ENCODE data around the gene PAPPA.

Gene PAPPA

GRCh38 chr9:116355153-116355921, 201.7 kb downstream of the PAPPA start:
- Histone ChIP-seq H3K36me3 (ENCODE audit: control insufficient read depth in 4 of 4, insufficient read depth in 4 of 4, low read length in 3 of 4) (no peaks in the 10 kb centered on the region), H3K4me1 (ENCODE audit: control extremely low read depth in 1 of 4, control insufficient read depth in 4 of 4, insufficient read depth in 4 of 4, low read length in 3 of 4) (no peaks in the 10 kb centered on the region), H3K27me3 (replicated peaks in 2 of 5; ENCODE audit: control insufficient read depth in 4 of 5, insufficient read depth in 5 of 5, low read length in 4 of 5) (no peaks in the 10 kb centered on the region), H3K9me3 (ENCODE audit: control extremely low read depth in 1 of 5, control insufficient read depth in 4 of 5, insufficient read depth in 2 of 5, low read depth in 1 of 5, low read length in 4 of 5) (no peaks in the 10 kb centered on the region), H3K4me3 (ENCODE audit: control insufficient read depth in 1 of 7, extremely low read depth in 1 of 7, insufficient read depth in 4 of 7, low read depth in 2 of 7, low read length in 6 of 7) (no peak overlapping the region), H3K27ac (ENCODE audit: insufficient read depth in 1 of 2, low read depth in 1 of 2, low read length in 2 of 2, poor library complexity in 1 of 2, severe bottlenecking in 2 of 2) (peak overlapping the region; percentile 22 to 59)
- DNase-seq = peak; percentile 26 to 76 (median 64)
- 83% methylated on average over 7 of the region's 11 CpGs for WGBS (ENCODE audit: insufficient coverage)
- ChIA-PET POLR2A (interaction anchor here (0.6 kb wide), 1 partner anchor 41 kb away, joined by 3 read pairs; no protein-coding TSS in a partner anchor), CTCF (interaction anchor here (0.6 to 1.0 kb wide), 2 partner anchors 20 to 135 kb away, joined by 3 read pairs; no protein-coding TSS in a partner anchor)

GRCh38 chr9:116358251-116358650, 204.7 kb downstream of the PAPPA start:
- Histone ChIP-seq H3K36me3 (ENCODE audit: control insufficient read depth in 4 of 4, insufficient read depth in 4 of 4, low read length in 3 of 4) (no peaks in the 10 kb centered on the region), H3K4me1 (ENCODE audit: control extremely low read depth in 1 of 4, control insufficient read depth in 4 of 4, insufficient read depth in 4 of 4, low read length in 3 of 4) (no peaks in the 10 kb centered on the region), H3K9me3 (ENCODE audit: control extremely low read depth in 1 of 5, control insufficient read depth in 4 of 5, insufficient read depth in 2 of 5, low read depth in 1 of 5, low read length in 4 of 5) (no peaks in the 10 kb centered on the region), H3K27ac (ENCODE audit: insufficient read depth in 1 of 2, low read depth in 1 of 2, low read length in 2 of 2, poor library complexity in 1 of 2, severe bottlenecking in 2 of 2) (no peak overlapping the region), H3K27me3 (replicated peaks in 2 of 5; ENCODE audit: control insufficient read depth in 4 of 5, insufficient read depth in 5 of 5, low read length in 4 of 5) (no peaks in the 10 kb centered on the region), H3K4me3 (ENCODE audit: control insufficient read depth in 1 of 7, extremely low read depth in 1 of 7, insufficient read depth in 4 of 7, low read depth in 2 of 7, low read length in 6 of 7) (no peak overlapping the region)
- CTCF ChIA-PET = interaction anchor here (1.4 to 1.5 kb wide), 2 partner anchors 21 to 33 kb away, joined by 3 read pairs; no protein-coding TSS in a partner anchor
- POLR2A ChIA-PET = no interaction called here
- 100% methylated on average over 2 of the region's 3 CpGs for WGBS (ENCODE audit: insufficient coverage)
- no peak for DNase-seq

- CTCF ChIA-PET = no interaction called here
- POLR2A ChIA-PET = no interaction called here
- Histone ChIP-seq H3K27ac (ENCODE audit: insufficient read depth in 1 of 2, low read depth in 1 of 2, low read length in 2 of 2, poor library complexity in 1 of 2, severe bottlenecking in 2 of 2) (no peak overlapping the region), H3K36me3 (ENCODE audit: control insufficient read depth in 4 of 4, insufficient read depth in 4 of 4, low read length in 3 of 4) (no peaks in the 10 kb centered on the region), H3K9me3 (ENCODE audit: control extremely low read depth in 1 of 5, control insufficient read depth in 4 of 5, insufficient read depth in 2 of 5, low read depth in 1 of 5, low read length in 4 of 5) (no peaks in the 10 kb centered on the region), H3K4me3 (ENCODE audit: control insufficient read depth in 1 of 7, extremely low read depth in 1 of 7, insufficient read depth in 4 of 7, low read depth in 2 of 7, low read length in 6 of 7) (no peak overlapping the region), H3K27me3 (replicated peaks in 2 of 5; ENCODE audit: control insufficient read depth in 4 of 5, insufficient read depth in 5 of 5, low read length in 4 of 5) (no peaks in the 10 kb centered on the region), H3K4me1 (ENCODE audit: control extremely low read depth in 1 of 4, control insufficient read depth in 4 of 4, insufficient read depth in 4 of 4, low read length in 3 of 4) (no peaks in the 10 kb centered on the region)
- DNase-seq = no peak
- 90% methylated on average over 3 of the region's 4 CpGs for WGBS (ENCODE audit: insufficient coverage)
Observed at GRCh38 chr9:116360016-116360415, 206.4 kb downstream of the PAPPA start.

- Histone ChIP-seq H3K4me3 (ENCODE audit: control insufficient read depth in 1 of 7, extremely low read depth in 1 of 7, insufficient read depth in 4 of 7, low read depth in 2 of 7, low read length in 6 of 7) (no peak overlapping the region), H3K27ac (ENCODE audit: insufficient read depth in 1 of 2, low read depth in 1 of 2, low read length in 2 of 2, poor library complexity in 1 of 2, severe bottlenecking in 2 of 2) (no peak overlapping the region), H3K4me1 (ENCODE audit: control extremely low read depth in 1 of 4, control insufficient read depth in 4 of 4, insufficient read depth in 4 of 4, low read length in 3 of 4) (no peaks in the 10 kb centered on the region), H3K27me3 (replicated peaks in 2 of 5; ENCODE audit: control insufficient read depth in 4 of 5, insufficient read depth in 5 of 5, low read length in 4 of 5) (no peaks in the 10 kb centered on the region), H3K9me3 (ENCODE audit: control extremely low read depth in 1 of 5, control insufficient read depth in 4 of 5, insufficient read depth in 2 of 5, low read depth in 1 of 5, low read length in 4 of 5) (no peaks in the 10 kb centered on the region), H3K36me3 (ENCODE audit: control insufficient read depth in 4 of 4, insufficient read depth in 4 of 4, low read length in 3 of 4) (no peaks in the 10 kb centered on the region)
- ChIA-PET CTCF (interaction anchor here (1.4 to 2.4 kb wide), 2 partner anchors 9 to 89 kb away, joined by 3 to 8 read pairs; no protein-coding TSS in a partner anchor), POLR2A (no interaction called here)
- no peak for DNase-seq
- WGBS (ENCODE audit: insufficient coverage) = 100% methylated on average over 1 of the region's 2 CpGs
Observed at GRCh38 chr9:116360989-116361388, 207.4 kb downstream of the PAPPA start.

- WGBS (ENCODE audit: insufficient coverage) = 86% methylated on average over 1 of the region's 4 CpGs
- CTCF ChIA-PET = interaction anchor here (1.4 to 2.4 kb wide), 2 partner anchors 9 to 88 kb away, joined by 3 to 8 read pairs; no protein-coding TSS in a partner anchor
- no peak for DNase-seq
Observed at GRCh38 chr9:116361547-116361946, 208.0 kb downstream of the PAPPA start.

GRCh38 chr9:116362493-116362892, 208.9 kb downstream of the PAPPA start:
- 95% methylated on average over 6 of the region's 6 CpGs for WGBS (ENCODE audit: insufficient coverage)
- POLR2A ChIA-PET = no interaction called here

More at GRCh38 chr9:116361547-116361946, 208.0 kb downstream of the PAPPA start:
- peaks cover 0 to under 1% (median 0%) of the 10 kb centered on the region in 4 experiments for H3K4me1 ChIP-seq (ENCODE audit: control extremely low read depth in 1 of 4, control insufficient read depth in 4 of 4, insufficient read depth in 4 of 4, low read length in 3 of 4)
- no peaks in the 10 kb centered on the region for H3K36me3 ChIP-seq (ENCODE audit: control insufficient read depth in 4 of 4, insufficient read depth in 4 of 4, low read length in 3 of 4)
- H3K4me3 ChIP-seq (ENCODE audit: control insufficient read depth in 1 of 7, extremely low read depth in 1 of 7, insufficient read depth in 4 of 7, low read depth in 2 of 7, low read length in 6 of 7) = no peak overlapping the region
- H3K27ac ChIP-seq (ENCODE audit: insufficient read depth in 1 of 2, low read depth in 1 of 2, low read length in 2 of 2, poor library complexity in 1 of 2, severe bottlenecking in 2 of 2) = no peak overlapping the region
- POLR2A ChIA-PET = no interaction called here
- H3K27me3 ChIP-seq (replicated peaks in 2 of 5; ENCODE audit: control insufficient read depth in 4 of 5, insufficient read depth in 5 of 5, low read length in 4 of 5) = no peaks in the 10 kb centered on the region
- H3K9me3 ChIP-seq (ENCODE audit: control extremely low read depth in 1 of 5, control insufficient read depth in 4 of 5, insufficient read depth in 2 of 5, low read depth in 1 of 5, low read length in 4 of 5) = no peaks in the 10 kb centered on the region

GRCh38 chr9:116365056-116365471, 211.5 kb downstream of the PAPPA start:
- no peak overlapping the region for H3K4me3 ChIP-seq (ENCODE audit: control insufficient read depth in 1 of 7, extremely low read depth in 1 of 7, insufficient read depth in 4 of 7, low read depth in 2 of 7, low read length in 6 of 7)
- H3K27ac ChIP-seq (ENCODE audit: insufficient read depth in 1 of 2, low read depth in 1 of 2, low read length in 2 of 2, poor library complexity in 1 of 2, severe bottlenecking in 2 of 2) = no peak overlapping the region
- ChIA-PET CTCF (interaction anchor here (0.6 kb wide), 1 partner anchor 8 kb away, joined by 3 read pairs; no protein-coding TSS in a partner anchor), POLR2A (no interaction called here)
- peaks cover 0 to 3% (median 0%) of the 10 kb centered on the region in 4 experiments for H3K4me1 ChIP-seq (ENCODE audit: control extremely low read depth in 1 of 4, control insufficient read depth in 4 of 4, insufficient read depth in 4 of 4, low read length in 3 of 4)
- H3K27me3 ChIP-seq (replicated peaks in 2 of 5; ENCODE audit: control insufficient read depth in 4 of 5, insufficient read depth in 5 of 5, low read length in 4 of 5) = no peaks in the 10 kb centered on the region
- no peak for DNase-seq
- 93% methylated on average over 3 of the region's 9 CpGs for WGBS (ENCODE audit: insufficient coverage)
- H3K36me3 ChIP-seq (ENCODE audit: control insufficient read depth in 4 of 4, insufficient read depth in 4 of 4, low read length in 3 of 4) = no peaks in the 10 kb centered on the region
- H3K9me3 ChIP-seq (ENCODE audit: control extremely low read depth in 1 of 5, control insufficient read depth in 4 of 5, insufficient read depth in 2 of 5, low read depth in 1 of 5, low read length in 4 of 5) = no peaks in the 10 kb centered on the region

More at GRCh38 chr9:116362493-116362892, 208.9 kb downstream of the PAPPA start:
- Histone ChIP-seq H3K27me3 (replicated peaks in 2 of 5; ENCODE audit: control insufficient read depth in 4 of 5, insufficient read depth in 5 of 5, low read length in 4 of 5) (no peaks in the 10 kb centered on the region), H3K9me3 (ENCODE audit: control extremely low read depth in 1 of 5, control insufficient read depth in 4 of 5, insufficient read depth in 2 of 5, low read depth in 1 of 5, low read length in 4 of 5) (no peaks in the 10 kb centered on the region), H3K4me3 (ENCODE audit: control insufficient read depth in 1 of 7, extremely low read depth in 1 of 7, insufficient read depth in 4 of 7, low read depth in 2 of 7, low read length in 6 of 7) (no peak overlapping the region), H3K36me3 (ENCODE audit: control insufficient read depth in 4 of 4, insufficient read depth in 4 of 4, low read length in 3 of 4) (no peaks in the 10 kb centered on the region), H3K27ac (ENCODE audit: insufficient read depth in 1 of 2, low read depth in 1 of 2, low read length in 2 of 2, poor library complexity in 1 of 2, severe bottlenecking in 2 of 2) (no peak overlapping the region), H3K4me1 (ENCODE audit: control extremely low read depth in 1 of 4, control insufficient read depth in 4 of 4, insufficient read depth in 4 of 4, low read length in 3 of 4) (peaks cover 0 to 3% (median 0%) of the 10 kb centered on the region in 4 experiments)
- CTCF ChIA-PET = interaction anchor here (1.4 to 2.4 kb wide), 2 partner anchors 8 to 87 kb away, joined by 3 to 8 read pairs; no protein-coding TSS in a partner anchor
- DNase-seq = no peak
